HTERT RPE-1 (cell line): ENCODE results near the gene CEBPG.

ENCODE experiments used
- in situ Hi-C: fragments of 300-500 bp; cut with MboI; formaldehyde crosslinking; loops from 4 replicates; pipeline ENCODE4 v1.14.3; 2020; ENCODE audit warnings: low sequenced_read_pairs

The CEBPG gene

DNA sequence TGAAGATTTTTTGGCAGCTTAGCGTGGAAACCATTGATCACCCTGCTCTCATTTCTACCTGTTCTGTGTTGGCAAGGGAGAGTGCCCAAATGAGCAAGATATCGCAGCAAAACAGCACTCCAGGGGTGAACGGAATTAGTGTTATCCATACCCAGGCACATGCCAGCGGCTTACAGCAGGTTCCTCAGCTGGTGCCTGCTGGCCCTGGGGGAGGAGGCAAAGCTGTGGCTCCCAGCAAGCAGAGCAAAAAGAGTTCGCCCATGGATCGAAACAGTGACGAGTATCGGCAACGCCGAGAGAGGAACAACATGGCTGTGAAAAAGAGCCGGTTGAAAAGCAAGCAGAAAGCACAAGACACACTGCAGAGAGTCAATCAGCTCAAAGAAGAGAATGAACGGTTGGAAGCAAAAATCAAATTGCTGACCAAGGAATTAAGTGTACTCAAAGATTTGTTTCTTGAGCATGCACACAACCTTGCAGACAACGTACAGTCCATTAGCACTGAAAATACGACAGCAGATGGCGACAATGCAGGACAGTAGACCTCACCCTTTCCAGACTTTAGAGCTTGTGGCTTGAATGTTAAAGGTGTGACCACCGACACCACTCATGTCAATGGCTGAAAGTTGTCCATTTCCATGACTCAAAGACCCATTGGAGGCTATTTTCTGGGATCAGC, 5.8 kb downstream of the CEBPG start:
- in situ Hi-C loops: no loop called here

DNA sequence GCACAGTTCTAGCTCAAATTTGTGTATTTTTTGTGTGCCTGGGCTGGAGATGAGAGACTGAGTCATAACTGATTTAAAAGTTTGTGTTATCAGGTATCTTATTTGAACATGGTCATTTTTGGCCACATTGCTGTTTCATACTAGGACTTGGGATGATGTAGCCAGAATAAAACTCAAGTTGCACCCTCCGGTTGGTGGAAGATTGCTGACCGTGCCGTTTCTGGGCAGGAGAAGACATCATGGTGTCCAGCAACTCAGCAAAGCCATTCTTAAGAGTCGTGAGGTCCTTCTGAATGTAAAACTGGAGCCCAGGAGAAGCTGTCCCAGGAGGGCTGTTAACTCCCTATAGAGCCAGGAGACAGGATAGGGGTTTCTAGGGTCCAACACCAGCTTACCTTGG, 7.6 kb downstream of the CEBPG start:
- in situ Hi-C loops: no loop called here

DNA sequence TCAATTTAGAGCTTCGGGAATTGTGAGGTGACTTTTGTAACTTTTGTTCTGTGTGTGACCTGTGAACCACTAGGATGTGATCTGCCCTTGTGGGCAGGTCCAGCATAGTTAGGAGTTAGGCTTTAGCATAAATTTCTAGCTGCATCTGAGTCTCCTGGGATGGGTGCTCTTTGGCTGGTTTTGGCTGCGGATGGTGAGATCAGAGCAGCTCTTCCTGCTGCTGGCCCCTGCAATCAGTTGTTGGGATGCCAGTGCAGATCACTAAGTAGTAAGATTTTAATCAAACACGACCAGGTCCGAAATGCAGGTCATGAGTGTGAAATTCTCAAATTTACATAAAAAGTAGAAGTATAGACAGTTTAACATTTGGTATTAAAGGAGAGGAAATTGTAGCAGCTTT, 8.5 kb downstream of the CEBPG start:
- in situ Hi-C loops: no loop called here

DNA sequence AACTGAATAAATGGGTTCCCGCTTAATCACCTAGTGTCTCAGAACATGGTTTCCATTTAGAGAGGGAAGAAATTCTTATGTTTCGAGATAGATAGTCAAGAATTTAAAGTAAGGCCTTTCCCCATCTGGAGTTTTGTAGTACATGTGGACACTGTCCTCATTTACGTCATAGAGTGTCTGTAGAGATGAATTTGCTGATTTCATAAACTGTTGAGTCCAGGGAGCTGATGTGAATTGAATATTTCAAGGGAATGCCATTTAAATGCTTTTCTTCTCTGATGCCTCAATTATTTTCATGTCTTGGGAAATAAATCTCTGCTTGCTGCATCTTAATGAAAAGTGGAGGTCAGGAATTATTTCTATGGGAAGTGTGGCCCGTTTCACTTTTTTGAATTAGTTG, 9.5 kb downstream of the CEBPG start:
- in situ Hi-C loops: no loop called here

DNA sequence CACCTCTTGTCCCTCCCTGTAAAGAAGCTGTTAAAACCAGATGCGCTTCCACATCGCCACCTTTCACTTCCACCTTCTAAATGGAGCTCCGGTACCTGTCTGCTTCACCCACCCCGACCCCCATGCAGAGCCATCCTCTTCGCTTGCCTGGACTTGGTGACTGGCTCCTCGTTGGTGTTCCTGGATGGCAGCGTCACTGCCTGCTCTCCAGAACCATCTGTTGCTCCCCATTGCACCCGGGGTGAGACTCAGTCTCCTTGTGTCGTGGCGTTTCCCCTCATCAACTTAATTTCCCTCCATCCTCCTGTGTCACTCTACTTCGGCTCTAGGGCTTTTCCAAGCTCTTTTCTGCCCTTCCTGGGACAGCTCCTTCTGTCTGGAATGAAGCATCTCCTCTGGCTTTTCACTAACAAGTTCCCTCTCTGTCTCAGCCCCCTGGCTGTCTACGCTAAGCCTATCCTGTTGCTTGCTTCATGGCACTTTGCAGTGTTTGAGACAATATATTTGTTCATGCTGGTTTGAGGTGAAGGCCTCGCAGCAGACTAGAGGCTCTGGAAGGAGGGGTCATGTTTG, 10.3 kb downstream of the CEBPG start:
- in situ Hi-C loops: no loop called here

DNA sequence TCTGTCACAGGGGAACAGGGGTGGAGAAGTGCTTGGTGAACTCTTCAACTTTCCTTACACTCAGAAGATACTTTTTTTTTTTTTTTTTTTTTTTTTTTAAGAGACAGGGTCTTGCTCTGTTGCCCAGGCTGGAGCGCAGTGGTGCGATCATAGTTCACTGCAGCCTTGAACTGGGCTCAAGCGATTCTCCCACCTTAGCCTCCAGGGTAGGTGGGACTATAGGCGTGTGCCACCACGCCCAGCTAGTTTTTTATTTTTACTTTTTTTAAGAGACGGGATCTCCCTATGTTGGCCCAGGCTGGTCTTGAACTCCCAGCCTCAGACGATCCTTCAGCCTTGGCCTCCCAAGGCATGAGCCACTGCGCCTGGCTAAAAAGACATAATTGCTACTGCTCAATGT, 11.5 kb downstream of the CEBPG start:
- in situ Hi-C loops: no loop called here

DNA sequence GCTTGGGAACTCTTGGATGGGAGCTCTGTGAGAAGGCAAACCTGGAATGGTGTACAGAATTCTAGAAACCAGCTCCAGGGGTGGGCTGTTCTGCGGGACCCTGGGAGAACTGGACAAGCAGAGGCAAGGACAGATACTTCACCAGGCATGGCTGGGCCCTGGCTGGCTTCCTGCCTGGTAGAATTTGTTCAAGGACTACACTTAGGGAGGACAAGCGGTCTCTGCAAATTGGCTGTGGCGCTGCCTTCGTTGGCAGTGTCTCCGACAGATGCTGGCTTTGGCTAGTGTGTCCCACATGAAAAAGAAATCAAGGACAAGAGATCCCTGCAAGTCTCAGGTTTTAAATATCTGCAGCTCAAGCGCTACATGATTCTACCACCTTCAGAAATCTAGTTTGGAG, 12.4 kb downstream of the CEBPG start:
- in situ Hi-C loops: no loop called here

DNA sequence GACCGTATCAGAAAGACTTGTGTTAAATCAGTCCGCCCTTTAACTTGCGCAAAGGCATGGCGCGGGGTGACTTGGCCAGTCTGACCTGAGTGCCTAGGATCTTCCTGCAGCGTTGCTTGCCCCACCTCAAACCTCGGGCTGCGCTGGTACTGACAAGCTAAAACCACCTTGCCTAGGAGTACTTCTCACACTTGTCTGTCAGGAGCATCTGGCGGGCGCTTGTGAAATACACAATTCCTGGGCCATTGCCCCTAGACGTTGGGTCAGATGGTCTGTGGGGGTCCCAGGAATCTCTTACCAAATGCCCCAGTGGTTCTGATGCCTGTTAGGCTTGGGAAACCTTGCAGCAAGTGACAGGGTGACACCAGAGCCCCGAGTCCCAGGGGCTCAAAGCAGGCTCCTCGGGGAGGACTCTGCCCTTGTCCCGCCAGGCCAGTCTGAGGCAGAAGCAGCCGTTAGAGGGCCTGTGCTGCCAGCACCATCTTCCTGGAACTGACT, 12.9 kb downstream of the CEBPG start:
- in situ Hi-C loops: no loop called here

DNA sequence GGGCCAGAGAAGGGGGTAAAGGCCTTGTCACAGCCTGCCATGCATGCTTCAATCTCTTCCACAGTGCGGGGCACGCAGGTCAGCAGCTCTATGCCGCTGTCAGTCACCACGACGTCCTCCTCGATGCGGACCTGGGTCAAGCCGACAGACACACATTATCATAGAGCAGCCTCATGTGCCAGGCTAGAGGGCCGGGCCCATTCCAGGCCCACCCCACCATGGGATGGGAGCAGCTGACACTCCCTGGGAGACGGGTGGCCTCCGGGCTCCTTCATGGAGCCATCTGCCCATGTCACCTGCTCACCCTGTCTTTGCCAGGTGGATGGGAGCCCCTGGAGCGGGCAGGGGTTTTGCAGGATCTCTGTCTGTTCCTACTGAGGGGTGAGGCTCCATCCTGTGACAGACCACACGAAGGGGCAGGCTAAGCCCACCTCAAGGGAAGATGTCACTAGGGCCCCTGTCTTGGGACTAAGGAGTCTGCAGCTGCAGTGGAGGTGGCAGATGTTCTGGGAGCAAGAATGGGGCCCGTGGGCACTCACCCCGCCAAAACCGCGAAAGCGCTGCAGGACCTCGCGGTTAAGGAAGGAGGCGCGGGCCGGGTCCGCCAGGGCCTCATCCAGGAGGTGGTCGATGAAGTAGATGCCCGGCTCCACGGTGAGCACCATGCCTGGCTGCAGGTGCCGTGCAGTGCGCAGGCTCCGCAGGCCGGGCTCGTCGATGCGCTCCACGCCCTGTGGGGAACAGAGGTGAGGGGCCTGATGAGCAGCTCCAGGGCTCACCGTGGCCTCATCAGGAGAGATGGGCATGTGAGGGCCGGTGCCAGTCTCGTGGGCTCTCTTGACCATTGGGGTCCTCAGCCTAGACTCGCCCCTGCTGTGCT, 14.1 kb downstream of the CEBPG start:
- in situ Hi-C loops: no loop called here

DNA sequence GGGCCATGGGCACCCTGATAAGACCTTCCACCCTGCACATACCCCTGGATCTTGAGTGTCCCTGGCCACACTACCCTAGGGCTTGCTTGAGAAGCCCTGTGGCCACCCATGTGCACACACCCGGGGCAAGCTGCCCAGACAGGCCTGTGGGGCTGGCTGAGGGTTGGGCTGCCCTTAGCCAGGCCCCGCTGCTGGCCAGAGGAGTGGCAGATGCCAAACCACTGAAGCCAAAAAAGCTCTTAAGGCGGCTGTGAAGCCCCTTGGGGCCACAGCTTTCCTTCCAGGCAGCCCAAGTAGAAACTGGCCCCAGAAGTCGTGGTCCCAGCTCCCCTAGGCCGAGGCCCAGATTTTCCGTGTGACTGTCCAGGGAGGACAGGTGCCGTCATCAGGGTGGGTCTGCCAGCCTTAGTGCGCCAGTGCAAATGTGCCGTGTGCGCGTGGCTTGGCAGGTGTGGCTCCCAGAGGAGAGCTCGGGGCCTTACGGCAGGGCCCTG, 14.8 kb downstream of the CEBPG start:
- in situ Hi-C loops: no loop called here

DNA sequence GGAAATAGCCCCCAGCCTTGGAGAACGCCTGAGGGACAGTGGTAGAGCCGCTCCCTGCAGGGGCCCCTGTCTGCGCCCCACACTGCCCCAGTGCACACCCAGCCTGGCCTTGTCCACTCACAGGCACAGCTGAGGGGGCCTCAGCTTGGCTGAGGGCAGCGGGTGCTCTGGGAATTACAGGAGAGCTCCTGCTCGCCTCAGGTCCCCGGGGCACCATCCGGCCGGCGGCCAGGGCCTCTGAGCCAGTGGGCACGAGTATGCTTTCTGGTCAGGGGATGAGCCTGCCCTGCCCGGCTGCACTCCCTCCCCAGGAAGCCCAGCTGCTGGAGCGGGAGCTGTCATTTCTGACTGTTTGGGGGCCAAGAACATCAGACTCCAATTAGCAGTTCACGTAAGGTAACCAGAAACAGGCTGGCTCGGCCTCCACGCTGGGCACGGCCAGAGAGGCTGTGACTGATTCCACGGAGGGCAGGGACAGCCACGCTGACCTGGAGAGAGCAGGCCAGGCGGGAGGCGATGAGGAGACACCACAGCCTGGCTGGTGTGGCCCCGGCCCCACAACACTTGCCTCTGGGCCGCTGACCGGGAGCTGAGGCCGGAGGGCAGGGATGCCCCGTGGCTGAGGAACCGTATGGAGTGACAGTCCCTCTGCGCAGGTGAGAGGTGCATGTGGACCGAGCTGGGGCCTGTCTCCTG, 15.4 kb downstream of the CEBPG start:
- in situ Hi-C loops: no loop called here

DNA sequence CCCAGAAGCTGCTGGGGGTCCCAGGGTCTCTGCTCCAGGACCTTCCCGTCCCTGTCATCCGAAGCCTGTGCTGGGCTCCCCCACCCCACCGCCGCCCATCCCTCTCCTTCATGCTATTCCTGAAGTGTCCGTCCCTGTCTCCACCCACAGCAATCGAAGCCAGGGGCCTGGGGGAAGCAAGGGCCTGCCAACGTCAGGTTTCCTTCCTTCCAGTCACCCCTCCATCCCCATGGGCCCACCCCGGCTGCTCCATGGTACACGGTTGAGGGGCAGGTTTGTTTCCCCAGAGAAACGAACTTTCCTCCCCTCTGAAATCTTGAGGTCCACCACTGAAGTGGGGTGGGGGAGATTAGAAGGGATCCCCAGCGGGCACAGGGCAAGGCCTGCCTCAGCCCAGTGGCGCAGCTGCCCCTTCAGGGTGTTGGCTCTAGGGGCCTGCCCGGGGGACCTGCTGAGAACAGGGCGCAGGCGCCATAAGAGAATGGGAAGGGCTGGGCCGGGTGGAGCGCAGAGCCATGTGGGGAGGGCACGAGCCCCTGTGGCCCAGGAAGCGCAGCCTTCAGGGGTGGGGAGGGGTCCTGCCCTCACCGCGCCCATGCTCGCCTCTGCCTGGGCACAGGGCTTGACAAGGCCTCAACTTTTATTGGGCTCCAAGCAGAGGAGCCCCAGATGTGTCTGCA, 16.1 kb downstream of the CEBPG start:
- in situ Hi-C loops: no loop called here

DNA sequence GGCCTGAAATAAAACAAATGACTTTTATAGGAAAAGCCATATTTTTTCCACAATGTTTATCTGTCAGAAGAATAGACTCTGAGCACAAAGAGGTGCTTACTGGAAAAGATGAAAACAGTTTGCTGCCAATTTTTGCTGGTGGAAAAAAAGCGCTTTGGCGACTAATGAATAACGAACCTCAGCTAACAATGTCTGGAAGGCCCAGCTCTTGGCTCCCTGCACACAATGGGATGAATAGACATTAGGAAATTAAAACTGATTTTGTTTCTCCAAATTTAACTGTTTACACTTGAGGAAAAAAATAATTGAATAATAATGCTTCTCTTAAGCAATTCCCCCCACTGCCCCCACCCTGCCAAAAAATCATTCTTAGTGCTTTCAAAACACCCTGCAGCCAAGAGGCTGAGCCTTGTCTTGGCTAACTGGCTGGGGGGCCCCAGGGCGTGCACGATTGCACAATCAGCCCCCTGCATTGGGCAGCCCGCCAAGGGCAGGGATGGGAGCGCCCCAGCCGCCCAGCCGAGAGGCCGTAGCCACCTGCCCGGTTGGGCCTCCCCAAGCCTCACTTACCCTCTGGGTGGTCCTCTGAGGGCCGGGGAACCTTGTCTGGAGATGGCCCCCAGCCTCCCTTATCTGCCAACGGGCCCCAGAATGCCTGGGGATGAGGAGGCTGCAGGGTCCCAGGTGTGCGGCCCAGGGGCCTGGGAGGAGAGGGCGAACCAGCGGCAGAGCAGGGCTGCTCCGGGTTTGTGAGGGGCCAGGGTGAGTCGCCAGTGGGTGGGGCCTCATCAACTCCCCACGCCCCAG, 16.8 kb downstream of the CEBPG start:
- in situ Hi-C loops: no loop called here

DNA sequence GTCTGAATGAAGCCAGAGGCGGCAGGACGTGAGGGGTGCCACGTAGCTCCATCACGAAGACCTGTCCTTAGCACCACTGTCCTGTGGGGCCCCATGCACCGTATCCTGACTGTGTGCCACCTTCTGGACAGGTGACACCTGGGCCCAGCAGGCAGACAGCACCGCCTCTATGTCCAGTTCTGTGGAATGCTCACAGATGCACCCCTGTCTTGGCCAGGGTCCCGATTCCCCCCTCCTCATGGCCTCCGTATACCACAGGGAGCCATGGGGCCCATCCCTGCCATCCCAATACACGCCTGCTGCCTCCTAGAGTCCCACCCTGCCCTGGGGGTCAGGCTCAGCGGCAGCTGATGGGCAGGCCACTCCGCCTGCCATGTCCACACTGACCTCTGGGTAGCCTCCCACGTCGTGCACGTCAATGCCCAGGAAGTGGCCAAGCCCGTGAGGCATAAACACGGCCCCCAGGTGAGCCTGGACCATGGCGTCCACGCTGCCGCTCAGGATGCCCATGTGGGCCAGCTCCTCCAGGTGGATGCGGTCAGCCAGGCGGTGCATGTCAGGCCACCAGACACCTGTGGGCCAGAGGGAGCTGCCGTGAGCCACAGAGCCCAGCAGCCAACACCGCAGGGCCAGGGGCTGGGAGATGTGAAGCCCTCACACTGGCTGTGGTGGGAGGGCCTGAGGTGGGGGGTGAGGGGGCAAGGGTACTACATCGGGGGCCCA, 17.6 kb downstream of the CEBPG start:
- in situ Hi-C loops: no loop called here

DNA sequence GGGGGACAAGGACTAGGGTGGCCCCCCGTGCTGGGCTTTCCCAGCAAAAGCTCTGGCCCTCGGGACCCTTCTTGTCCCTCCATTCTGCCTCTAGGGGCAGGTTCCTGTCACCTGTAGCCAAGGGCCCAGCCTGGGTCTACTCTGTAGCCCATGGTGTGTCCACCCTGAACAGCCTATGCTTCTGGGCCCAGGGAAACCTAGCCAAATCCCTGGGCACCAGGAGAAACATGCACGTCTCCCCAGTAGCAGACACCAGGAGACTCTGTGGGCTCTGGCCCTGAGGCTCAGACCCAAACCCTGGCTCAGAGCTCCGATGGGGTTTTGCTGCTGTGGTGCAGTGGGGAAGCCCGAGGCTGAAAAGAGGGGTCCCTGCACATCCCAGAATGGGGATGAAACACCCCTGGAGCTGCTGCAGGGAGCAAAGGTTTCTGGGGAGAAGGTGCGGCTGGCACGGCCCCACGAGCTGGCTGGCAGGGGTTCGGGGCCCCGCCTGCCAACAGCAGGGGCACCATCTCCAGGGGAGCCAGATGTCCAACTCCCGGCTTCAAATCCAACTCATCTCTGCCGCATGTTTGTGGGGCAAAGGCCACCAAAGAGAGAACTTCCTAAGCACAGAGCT, 18.2 kb downstream of the CEBPG start:
- in situ Hi-C loops: no loop called here

DNA sequence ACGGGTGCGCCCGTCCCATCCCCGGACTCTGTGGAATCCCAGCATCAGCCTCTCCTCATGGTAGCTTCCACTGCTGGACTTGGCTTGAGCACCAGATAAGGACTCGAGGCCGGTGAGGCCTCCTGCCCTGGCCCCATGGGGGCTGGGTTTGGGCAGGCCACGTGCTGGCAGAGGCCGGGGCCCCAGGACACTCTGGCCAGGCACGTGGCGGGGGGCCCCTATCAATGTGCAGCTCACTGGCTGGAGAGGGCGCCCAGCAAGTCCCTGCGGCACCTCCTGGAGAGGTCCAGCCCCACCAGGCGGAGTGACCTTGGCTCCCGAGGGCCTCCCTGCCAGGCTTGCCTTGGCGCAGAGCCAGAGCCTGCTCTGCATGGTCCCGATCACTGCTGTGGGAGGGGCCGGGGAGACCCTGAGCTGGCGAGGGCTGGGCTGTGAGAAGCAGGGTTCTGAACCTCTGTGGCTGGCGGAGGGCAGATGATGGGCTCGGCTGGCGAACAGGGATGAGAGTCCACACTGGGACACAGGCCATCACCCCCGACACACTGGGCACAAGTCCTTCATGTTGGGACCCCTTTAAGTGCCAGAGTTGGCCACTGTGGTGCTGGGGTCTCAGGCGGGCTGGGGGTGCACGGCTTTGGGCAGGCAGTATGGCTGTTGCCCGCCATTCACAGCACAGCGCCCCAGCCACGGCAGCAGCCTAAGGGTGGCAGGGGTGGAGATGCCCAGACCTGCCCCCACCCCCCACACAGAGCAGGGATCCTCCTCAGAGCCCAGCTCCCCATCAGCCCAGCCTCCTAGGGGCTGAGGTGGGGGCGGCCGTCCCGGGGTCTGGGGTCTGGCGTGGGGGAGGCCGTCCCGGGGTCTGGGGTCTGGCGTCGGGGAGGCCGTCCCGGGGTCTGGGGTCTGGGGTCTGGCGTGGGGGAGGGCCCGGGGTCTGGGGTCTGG, 19.1 kb downstream of the CEBPG start:
- in situ Hi-C loops: no loop called here

DNA sequence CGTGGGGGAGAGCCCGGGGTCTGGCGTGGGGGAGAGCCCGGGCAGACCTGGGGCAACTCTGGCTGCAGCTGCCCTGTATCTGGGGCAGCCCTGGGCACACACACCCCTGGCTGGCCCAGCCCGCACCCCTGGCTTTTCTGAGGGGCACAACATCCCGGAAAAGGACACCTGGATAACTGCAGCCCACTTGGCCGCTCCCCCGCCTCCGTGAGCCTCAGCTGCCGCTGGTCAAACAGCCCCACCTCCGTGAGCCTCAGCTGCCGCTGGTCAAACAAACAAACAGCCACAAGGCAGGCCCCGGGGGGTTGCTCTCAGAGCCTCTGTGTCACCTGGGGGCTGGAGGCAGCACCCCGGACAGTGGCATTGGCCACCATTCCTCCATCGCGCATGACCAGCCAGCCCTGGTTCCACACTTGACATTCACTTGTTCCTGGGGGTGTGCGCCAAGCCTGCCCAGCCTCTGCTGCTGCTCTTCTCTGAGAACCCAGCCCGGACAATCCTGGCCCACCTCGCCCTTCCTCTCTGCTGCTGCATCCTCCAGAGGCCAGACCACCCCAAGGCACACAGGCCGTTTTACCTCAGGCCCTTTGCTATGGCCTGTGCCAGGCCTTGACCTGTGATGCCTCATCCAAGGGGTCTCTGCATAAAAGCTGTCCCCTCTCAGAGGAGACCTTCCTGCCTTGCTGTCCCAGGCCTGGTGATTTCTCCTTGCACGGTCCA, 19.9 kb downstream of the CEBPG start:
- in situ Hi-C loops: no loop called here
